SU-DHL-6 (cell line): ENCODE results near the gene PMEL.

Experiments used
- CTCF ChIP-seq: fragments of 200-600 bp; sonication (generic); IDR thresholded peaks from one replicate; pipeline ENCODE4 v1.5.1; 2017; ENCODE audit warnings: antibody characterized with exemption, mild to moderate bottlenecking, low read length, moderate library complexity; ENCODE audit not compliant: insufficient read depth, poor library complexity, severe bottlenecking
- EZH2phosphoT487 ChIP-seq: fragments of 200-600 bp; sonication (generic), shearing (Covaris generic); conservative IDR thresholded peaks from 2 replicates; pipeline ENCODE4 v1.6.1; 2018; ENCODE audit warnings: mild to moderate bottlenecking, antibody characterized with exemption, low read length, moderate library complexity, mixed read lengths

GRCh38 chr12:55940065-55940732 is 25.6 kb downstream of the PMEL start:
- TF ChIP-seq CTCF: peak; percentile 88
- no peak for TF ChIP-seq EZH2phosphoT487
